Activated CD8-positive, alpha-beta T cell treated with anti-CD3 and anti-CD28 coated beads, Interleukin-2, amount 10 ng/mL, durations not matched to agents 7 days and 5 days (primary cell): Measurements from ENCODE around the gene PC. TPM values are rescaled to one million over a fixed set of nuclear protein-coding genes. Genes with fewer than 3 reads are reported as not detected.

Source experiments
- ATAC-seq: fragments of 150-1000 bp; cut with Tn5 transposase; one replicate; pipeline ENCODE4 v1.10.0; 2021; ENCODE audit warnings: moderate library complexity
- CTCF ChIA-PET: fragments of 350-600 bp; sonication (Branson Sonifier 250); formaldehyde crosslinking; loops from one replicate; lab custom pipeline; 2021; ENCODE audit warnings: antibody characterized with exemption; lab: Charles Lee
- POLR2A ChIA-PET: fragments of 350-600 bp; sonication (Branson Sonifier 250); formaldehyde crosslinking; loops from one replicate; lab custom pipeline; 2021; ENCODE audit warnings: antibody characterized with exemption; lab: Charles Lee
- DNase-seq: peaks from one replicate; pipeline ENCODE4 v3.0.0-alpha.2; 2020
- H3K27ac Mint-ChIP-seq: one replicate; pipeline ENCODE4 v1.8.0; 2021; ENCODE audit warnings: mild to moderate bottlenecking, mixed read lengths
- H3K27me3 Mint-ChIP-seq: one replicate; pipeline ENCODE4 v1.8.0; 2021; ENCODE audit warnings: low read depth, mixed read lengths
- H3K36me3 Mint-ChIP-seq: one replicate; pipeline ENCODE4 v1.8.0; 2021; ENCODE audit warnings: low read depth, mixed read lengths
- H3K4me1 Mint-ChIP-seq: one replicate; pipeline ENCODE4 v1.8.0; 2021; ENCODE audit warnings: low read depth, mixed read lengths
- H3K4me3 Mint-ChIP-seq: one replicate; pipeline ENCODE4 v1.8.0; 2021; ENCODE audit warnings: mild to moderate bottlenecking, mixed read lengths
- H3K9me3 Mint-ChIP-seq: one replicate; pipeline ENCODE4 v1.8.0; 2022; ENCODE audit warnings: mixed read lengths; ENCODE audit not compliant: insufficient read depth
- total RNA-seq, 2 experiments: library from RNA; stranded (reverse); gene quantifications; one replicate each; pipeline ENCODE4 v1.2.3, GENCODE V29; 2021

Gene PC
- total RNA-seq, 2 experiments from 2014 or later, result 10.4 to 11.7 TPM

- ATAC-seq (no peak), DNase-seq (no peak)
- H3K4me3 Mint-ChIP-seq, result no peak overlapping the region
- peaks cover 18% of the 10 kb centered on the region for H3K4me1 Mint-ChIP-seq
- ChIA-PET POLR2A (interaction anchor here (1.5 to 2.2 kb wide), 2 partner anchors 35 to 37 kb away, joined by 3 to 9 read pairs; partner anchors contain the start of gene RCE1), CTCF (no interaction called here)
- peaks cover 2% of the 10 kb centered on the region for H3K27me3 Mint-ChIP-seq
- no peaks in the 10 kb centered on the region for H3K9me3 Mint-ChIP-seq
- no peaks in the 10 kb centered on the region for H3K36me3 Mint-ChIP-seq
- no peak overlapping the region for H3K27ac Mint-ChIP-seq
These were observed 78.6 kb downstream of the PC start for GRCh38 chr11:66879583-66879982.

GRCh38 chr11:66879000-66879399 lies 79.2 kb downstream of the PC start:
- ChIA-PET POLR2A (interaction anchor here (2.2 kb wide), 1 partner anchor 36 kb away, joined by 9 read pairs; the partner anchor contains the start of gene RCE1), CTCF (no interaction called here)
- Mint-ChIP-seq H3K36me3 (no peaks in the 10 kb centered on the region), H3K27me3 (peaks cover 2% of the 10 kb centered on the region), H3K4me3 (no peak overlapping the region), H3K4me1 (peaks cover 18% of the 10 kb centered on the region), H3K27ac (no peak overlapping the region), H3K9me3 (no peaks in the 10 kb centered on the region)
- no peak for ATAC-seq
- DNase-seq, result no peak

GRCh38 chr11:66878474-66878873 lies 79.7 kb downstream of the PC start:
- DNase-seq (no peak), ATAC-seq (no peak)
- peaks cover 18% of the 10 kb centered on the region for H3K4me1 Mint-ChIP-seq
- no peaks in the 10 kb centered on the region for H3K9me3 Mint-ChIP-seq
- ChIA-PET CTCF (no interaction called here), POLR2A (interaction anchor here (2.2 kb wide), 1 partner anchor 36 kb away, joined by 9 read pairs; the partner anchor contains the start of gene RCE1)
- H3K27me3 Mint-ChIP-seq, result peaks cover 2% of the 10 kb centered on the region
- no peak overlapping the region for H3K27ac Mint-ChIP-seq
- H3K36me3 Mint-ChIP-seq, result no peaks in the 10 kb centered on the region
- no peak overlapping the region for H3K4me3 Mint-ChIP-seq

- ChIA-PET CTCF (no interaction called here), POLR2A (interaction anchor here (0.6 to 2.2 kb wide), 2 partner anchors 31 to 35 kb away, joined by 3 to 9 read pairs; partner anchors contain the start of gene RCE1)
- no peak overlapping the region for H3K27ac Mint-ChIP-seq
- peaks cover 2% of the 10 kb centered on the region for H3K27me3 Mint-ChIP-seq
- H3K4me1 Mint-ChIP-seq, result peaks cover 18% of the 10 kb centered on the region
- ATAC-seq (no peak), DNase-seq (no peak)
- no peaks in the 10 kb centered on the region for H3K9me3 Mint-ChIP-seq
- no peaks in the 10 kb centered on the region for H3K36me3 Mint-ChIP-seq
- H3K4me3 Mint-ChIP-seq, result no peak overlapping the region
These were observed 80.4 kb downstream of the PC start for GRCh38 chr11:66877588-66878385.

- POLR2A ChIA-PET, result no interaction called here
- no peak for ATAC-seq
- CTCF ChIA-PET, result no interaction called here
- Mint-ChIP-seq H3K27ac (no peak overlapping the region), H3K4me3 (no peak overlapping the region), H3K36me3 (no peaks in the 10 kb centered on the region), H3K4me1 (peaks cover 8% of the 10 kb centered on the region), H3K27me3 (peaks cover 2% of the 10 kb centered on the region), H3K9me3 (no peaks in the 10 kb centered on the region)
- DNase-seq, result no peak
These were observed 82.8 kb downstream of the PC start for GRCh38 chr11:66875378-66875777.

- DNase-seq (no peak), ATAC-seq (no peak)
- CTCF ChIA-PET, result interaction anchor here (0.8 kb wide), 1 partner anchor 10 kb away, joined by 3 read pairs; no protein-coding TSS in a partner anchor
- Mint-ChIP-seq H3K36me3 (no peaks in the 10 kb centered on the region), H3K27ac (no peak overlapping the region), H3K27me3 (peaks cover 2% of the 10 kb centered on the region), H3K4me3 (no peak overlapping the region), H3K4me1 (peaks cover 5% of the 10 kb centered on the region), H3K9me3 (no peaks in the 10 kb centered on the region)
- POLR2A ChIA-PET, result no interaction called here
These were observed 84.0 kb downstream of the PC start for GRCh38 chr11:66874232-66874631.

GRCh38 chr11:66871521-66871901 lies 86.7 kb downstream of the PC start:
- Mint-ChIP-seq H3K4me1 (peaks cover 14% of the 10 kb centered on the region), H3K36me3 (no peaks in the 10 kb centered on the region), H3K9me3 (no peaks in the 10 kb centered on the region), H3K27ac (no peak overlapping the region), H3K4me3 (no peak overlapping the region), H3K27me3 (peaks cover 2% of the 10 kb centered on the region)
- ChIA-PET CTCF (interaction anchor here (2.0 kb wide), 1 partner anchor 9 kb away, joined by 4 read pairs; no protein-coding TSS in a partner anchor), POLR2A (no interaction called here)
- ATAC-seq (no peak), DNase-seq (no peak)

GRCh38 chr11:66870616-66871520 lies 87.3 kb downstream of the PC start:
- H3K9me3 Mint-ChIP-seq, result no peaks in the 10 kb centered on the region
- H3K27ac Mint-ChIP-seq, result no peak overlapping the region
- H3K36me3 Mint-ChIP-seq, result no peaks in the 10 kb centered on the region
- H3K4me3 Mint-ChIP-seq, result no peak overlapping the region
- ATAC-seq (no peak), DNase-seq (no peak)
- CTCF ChIA-PET, result interaction anchor here (1.2 to 2.0 kb wide), 3 partner anchors 10 to 19 kb away, joined by 4 read pairs; no protein-coding TSS in a partner anchor
- POLR2A ChIA-PET, result interaction anchor here (0.6 kb wide), 1 partner anchor 13 kb away, joined by 3 read pairs; no protein-coding TSS in a partner anchor
- peaks cover 14% of the 10 kb centered on the region for H3K4me1 Mint-ChIP-seq
- H3K27me3 Mint-ChIP-seq, result peaks cover 2% of the 10 kb centered on the region

- Mint-ChIP-seq H3K4me3 (no peak overlapping the region), H3K9me3 (no peaks in the 10 kb centered on the region), H3K4me1 (peaks cover 14% of the 10 kb centered on the region), H3K27ac (no peak overlapping the region), H3K36me3 (no peaks in the 10 kb centered on the region), H3K27me3 (peaks cover 2% of the 10 kb centered on the region)
- no peak for ATAC-seq
- no peak for DNase-seq
- CTCF ChIA-PET, result interaction anchor here (1.0 to 1.3 kb wide), 3 partner anchors 14 to 174 kb away, joined by 3 to 4 read pairs (median 4); no protein-coding TSS in a partner anchor
- POLR2A ChIA-PET, result no interaction called here
These were observed 88.1 kb downstream of the PC start for GRCh38 chr11:66870131-66870530.

- H3K4me1 Mint-ChIP-seq, result peaks cover 14% of the 10 kb centered on the region
- POLR2A ChIA-PET, result no interaction called here
- DNase-seq (no peak), ATAC-seq (no peak)
- H3K4me3 Mint-ChIP-seq, result no peak overlapping the region
- no peaks in the 10 kb centered on the region for H3K9me3 Mint-ChIP-seq
- H3K27ac Mint-ChIP-seq, result no peak overlapping the region
- no peaks in the 10 kb centered on the region for H3K27me3 Mint-ChIP-seq
- no peaks in the 10 kb centered on the region for H3K36me3 Mint-ChIP-seq
- CTCF ChIA-PET, result interaction anchor here (1.0 to 1.3 kb wide), 3 partner anchors 14 to 173 kb away, joined by 3 to 4 read pairs (median 3); no protein-coding TSS in a partner anchor
These were observed 88.7 kb downstream of the PC start for GRCh38 chr11:66869567-66869870.

- POLR2A ChIA-PET, result no interaction called here
These were observed 89.2 kb downstream of the PC start for GRCh38 chr11:66868726-66869566.

More at GRCh38 chr11:66868726-66869566, 89.2 kb downstream of the PC start:
- ATAC-seq (peak; percentile 99), DNase-seq (peak; percentile 90)
- Mint-ChIP-seq H3K27me3 (no peaks in the 10 kb centered on the region), H3K9me3 (no peaks in the 10 kb centered on the region), H3K36me3 (no peaks in the 10 kb centered on the region), H3K27ac (peak overlapping the region; percentile 73), H3K4me1 (peaks cover 14% of the 10 kb centered on the region), H3K4me3 (no peak overlapping the region)
- CTCF ChIA-PET, result interaction anchor here (1.0 kb wide), 2 partner anchors 126 to 173 kb away, joined by 3 read pairs; no protein-coding TSS in a partner anchor
